K562 (cell line): Measurements from ENCODE around the gene SPTLC3. TPM values are rescaled to one million over a fixed set of nuclear protein-coding genes. Genes with fewer than 3 reads are reported as not detected.

Source experiments
- KDM4B ChIP-seq, 2 experiments: fragments of 450-650 bp in 1 of 2; sonication (generic) in 1 of 2; IDR thresholded peaks; 2 replicates each; pipeline ENCODE4 v1.6.1; 2016 to 2017; ENCODE audit warnings: borderline replicate concordance in 2 of 2, antibody characterized with exemption in 1 of 2, low read depth in 1 of 2, mild to moderate bottlenecking in 1 of 2
- MGA ChIP-seq: fragments of 450-650 bp; IDR thresholded peaks from 2 replicates; pipeline ENCODE4 v1.6.1; 2016; ENCODE audit warnings: mild to moderate bottlenecking, moderate library complexity
- RNF219 ChIP-seq: fragments of 250-450 bp; sonication (Bioruptor Pico); IDR thresholded peaks from 2 replicates; pipeline ENCODE4 v1.5.0; 2022; ENCODE audit warnings: mild to moderate bottlenecking
- SREBF2 ChIP-seq: sonication (generic); formaldehyde crosslinking; IDR thresholded peaks from 2 replicates; pipeline ENCODE4 v1.4.0; 2020; ENCODE audit warnings: mild to moderate bottlenecking, missing genetic modification reagents
- ZNF407 ChIP-seq: fragments of 450-650 bp; IDR thresholded peaks from 2 replicates; pipeline ENCODE4 v1.6.1; 2016; ENCODE audit warnings: low read depth
- polyA plus RNA-seq, 8 experiments: library from polyadenylated mRNA; depleted of rRNA in 4 of 8; stranded (reverse) in 5 of 8; unstranded in 3 of 8; fragments of >200 nt; fragmentation: Nextera tagmentation in 2 of 8; fragmentation: Illumina TruSeq in 1 of 8; extraction: Ambion mirVana in 2 of 8; extraction: Trizol in 1 of 8; gene quantifications; 2 replicates each; pipeline versions ENCODE4 v1.2.1 to v1.2.3, GENCODE V29; 2011 to 2014; ENCODE audit warnings: inconsistent platforms in 1 of 8, missing spikeins in 1 of 8
- total RNA-seq, 7 experiments: library from RNA; depleted of rRNA in 6 of 7; stranded (reverse); fragments of >200 nt in 6 of 7; fragmentation: Illumina TruSeq in 2 of 7; extraction: Trizol in 2 of 7; gene quantifications; 2 replicates each; pipeline versions ENCODE4 v1.2.1 to v1.2.3, GENCODE V29; 2011 to 2021; ENCODE audit warnings: low replicate concordance in 1 of 7

SPTLC3 gene
- total and polyA plus RNA-seq, 9 of the 15 experiments (the other 6 are each of a cell fraction or from before 2014, with no cell fraction given): not detected

DNA sequence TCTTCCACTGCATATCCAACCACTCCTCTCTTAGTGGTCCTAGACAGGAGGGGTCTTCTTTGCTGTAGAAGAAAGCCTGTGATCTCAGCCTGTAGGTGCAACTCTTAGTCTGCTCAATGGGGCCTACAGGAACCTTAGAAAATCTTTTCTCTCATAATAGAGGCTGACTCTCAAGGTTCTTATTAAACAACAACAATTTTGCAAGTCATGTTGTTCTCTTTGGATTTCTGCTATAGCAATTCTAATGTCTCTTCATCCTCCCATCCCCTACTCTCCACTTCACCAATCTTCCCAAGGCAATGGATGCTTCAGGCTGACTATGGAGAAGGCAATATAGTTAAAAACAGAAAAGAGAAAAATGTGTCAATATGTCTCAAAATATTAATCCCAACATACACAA is 40.8 kb upstream of the SPTLC3 start (continued):
- no peak for TF ChIP-seq MGA
- TF ChIP-seq SREBF2: no peak
- TF ChIP-seq RNF219 (CRISPR knock-in tag): no peak
- no peak for TF ChIP-seq KDM4B (IDR thresholded peaks at IDR 0.05; ENCODE audit: borderline replicate concordance in 2 of 2, low read depth in 1 of 2)
- TF ChIP-seq ZNF407: no peak
